COR-L47 (cell line): ENCODE measurements around the gene PPEF2.
A peak's percentile ranks its signal among the peaks of the same experiment; 100 is the strongest.

ENCODE experiments used
- DNase-seq: peaks from one replicate; lab custom pipeline; 2025; lab: John Stamatoyannopoulos, UW

The PPEF2 gene

GRCh38 chr4:75892508-75892907 lies 9.7 kb downstream of the PPEF2 start:
- DNase-seq = no peak

- no peak for DNase-seq
Observed at GRCh38 chr4:75891611-75892010, 10.6 kb downstream of the PPEF2 start.

GRCh38 chr4:75889537-75890199 lies 12.6 kb downstream of the PPEF2 start:
- no peak for DNase-seq

GRCh38 chr4:75886104-75886503 lies 16.1 kb downstream of the PPEF2 start:
- no peak for DNase-seq

GRCh38 chr4:75881476-75881875 lies 20.8 kb downstream of the PPEF2 start:
- DNase-seq = no peak

GRCh38 chr4:75880278-75880677 lies 22.0 kb downstream of the PPEF2 start:
- no peak for DNase-seq

GRCh38 chr4:75878246-75878756 lies 24.0 kb downstream of the PPEF2 start:
- no peak for DNase-seq

GRCh38 chr4:75876218-75876617 lies 26.0 kb downstream of the PPEF2 start:
- no peak for DNase-seq

GRCh38 chr4:75869100-75869499 lies 33.2 kb downstream of the PPEF2 start:
- DNase-seq = no peak

- DNase-seq = no peak
Observed at GRCh38 chr4:75867130-75867529, 35.1 kb downstream of the PPEF2 start.

GRCh38 chr4:75860606-75861005 lies 41.6 kb downstream of the PPEF2 start:
- no peak for DNase-seq

- no peak for DNase-seq
Observed at GRCh38 chr4:75858721-75859120, 43.5 kb downstream of the PPEF2 start.

- DNase-seq = no peak
Observed at GRCh38 chr4:75849461-75849860, 52.8 kb downstream of the PPEF2 start.

GRCh38 chr4:75848891-75849290 lies 53.4 kb downstream of the PPEF2 start:
- no peak for DNase-seq

GRCh38 chr4:75848171-75848760 lies 54.0 kb downstream of the PPEF2 start:
- DNase-seq = peak; percentile 64

GRCh38 chr4:75845992-75846391 lies 56.3 kb downstream of the PPEF2 start:
- DNase-seq = peak; percentile 40

- DNase-seq = no peak
Observed at GRCh38 chr4:75844151-75844662, 58.0 kb downstream of the PPEF2 start.

- DNase-seq = no peak
Observed at GRCh38 chr4:75843596-75843995, 58.7 kb downstream of the PPEF2 start.

- DNase-seq = no peak
Observed at GRCh38 chr4:75841641-75842520, 60.4 kb downstream of the PPEF2 start.

GRCh38 chr4:75834772-75835154 lies 67.5 kb downstream of the PPEF2 start:
- no peak for DNase-seq

- DNase-seq = no peak
Observed at GRCh38 chr4:75834095-75834771, 68.0 kb downstream of the PPEF2 start.

GRCh38 chr4:75831856-75832405 lies 70.3 kb downstream of the PPEF2 start:
- DNase-seq = no peak
